ENCODE measurements around the gene DAPK1. TPM values are rescaled to one million over a fixed set of nuclear protein-coding genes. Genes with fewer than 3 reads are reported as not detected.
A peak's percentile ranks its signal among the peaks of the same experiment; 100 is the strongest.

DAPK1 gene
- polyA plus RNA-seq, 2 of the 4 experiments (the other 2 are of a cell fraction) = 55.2 to 67.2 TPM

- no peak for ATAC-seq
- Histone ChIP-seq H3K27ac (no peak overlapping the region), H3K4me2 (no peak overlapping the region), H3K9me3 (no peaks in the 10 kb centered on the region), H3K4me1 (no peaks in the 10 kb centered on the region), H3K4me3 (no peak overlapping the region)
- DNase-seq (ENCODE audit: low read depth in 1 of 2, low spot score in 1 of 2) = no peak
- FAIRE-seq = no peak
- 95% methylated on average over 3 of the region's 3 CpGs for WGBS (ENCODE audit: missing lambda C conversion rate)
- POLR2A ChIA-PET = no interaction called here
- CTCF ChIA-PET = interaction anchor here (1.1 to 1.4 kb wide), 2 partner anchors 30 to 32 kb away, joined by 3 to 7 read pairs; no protein-coding TSS in a partner anchor
- no peak for TF ChIP-seq HOXB13 (CRISPR knock-in tag; IDR thresholded peaks at IDR 0.05; ENCODE audit: low read depth)
- no peak for TF ChIP-seq RARB (CRISPR knock-in tag; IDR thresholded peaks at IDR 0.05)
- no peak for TF ChIP-seq ZSCAN20 (CRISPR knock-in tag; IDR thresholded peaks at IDR 0.05)
- TF ChIP-seq ZFP36 (IDR thresholded peaks at IDR 0.05; ENCODE audit: borderline replicate concordance, partially characterized antibody) = no peak
- TF ChIP-seq SMC3 (IDR thresholded peaks at IDR 0.05) = no peak
- no peak for TF ChIP-seq TFCP2L1 (CRISPR knock-in tag; IDR thresholded peaks at IDR 0.05)
Observed at GRCh38 chr9:87630846-87631245, 133.2 kb downstream of the DAPK1 start.

- POLR2A ChIA-PET = no interaction called here
- WGBS (ENCODE audit: missing lambda C conversion rate) = 87% methylated on average over 15 of the region's 15 CpGs
- FAIRE-seq = no peak
Observed at GRCh38 chr9:87635656-87636501, 138.2 kb downstream of the DAPK1 start.

More at GRCh38 chr9:87635656-87636501, 138.2 kb downstream of the DAPK1 start:
- ATAC-seq = peak; percentile 40; a peak in 2 of 6 replicates
- H3K27ac ChIP-seq = no peak overlapping the region
- H3K4me3 ChIP-seq = no peak overlapping the region
- CTCF ChIA-PET = no interaction called here
- TF ChIP-seq CHD2 (IDR thresholded peaks at IDR 0.05; ENCODE audit: low read length, partially characterized antibody) = no peak
- TF ChIP-seq NR3C1 (IDR thresholded peaks at IDR 0.05) = no peak
- no peak for TF ChIP-seq ESRRA (IDR thresholded peaks at IDR 0.05; ENCODE audit: borderline replicate concordance, low read length)
- TF ChIP-seq CEBPB (IDR thresholded peaks at IDR 0.05) = no peak
- TF ChIP-seq MAX (IDR thresholded peaks at IDR 0.05) = no peak
- TF ChIP-seq EHF (CRISPR knock-in tag; IDR thresholded peaks at IDR 0.05) = no peak
- TF ChIP-seq NPAS2 (CRISPR knock-in tag; IDR thresholded peaks at IDR 0.05; ENCODE audit: borderline replicate concordance) = no peak
- TF ChIP-seq FOSB (CRISPR knock-in tag; IDR thresholded peaks at IDR 0.05) = no peak
- TF ChIP-seq ELK1 (IDR thresholded peaks at IDR 0.05; ENCODE audit: low read depth, low read length) = no peak
- TF ChIP-seq RARB (CRISPR knock-in tag; IDR thresholded peaks at IDR 0.05) = no peak
- TF ChIP-seq REST (IDR thresholded peaks at IDR 0.05) = no peak
- TF ChIP-seq RAD21 (conservative IDR thresholded peaks at IDR 0.05 in 1 of 2, IDR thresholded peaks at IDR 0.05 in 1 of 2) = no peak
- no peak for TF ChIP-seq EP300 (IDR thresholded peaks at IDR 0.05)
- H3K9me3 ChIP-seq = no peaks in the 10 kb centered on the region
- no peaks in the 10 kb centered on the region for H3K4me1 ChIP-seq
- DNase-seq (ENCODE audit: low read depth in 1 of 2, low spot score in 1 of 2) = no peak
- H3K4me2 ChIP-seq = no peak overlapping the region

All from A549 (cell line).